Measurements from ENCODE around the gene LIN37.

Gene LIN37

GRCh38 chr19:35751839-35752745, 3.7 kb downstream of the LIN37 start:
- TF ChIP-seq TCF12 (IDR thresholded peaks at IDR 0.05; ENCODE audit: low read depth) = no peak
- no peak for TF ChIP-seq USF1 (IDR thresholded peaks at IDR 0.05)
- no peak for TF ChIP-seq REST (IDR thresholded peaks at IDR 0.05; ENCODE audit: low read depth)
- TF ChIP-seq EP300 (IDR thresholded peaks at IDR 0.05; ENCODE audit: borderline replicate concordance) = no peak
- no peak for TF ChIP-seq EGR1 (IDR thresholded peaks at IDR 0.05)
- no peak for TF ChIP-seq RAD21 (IDR thresholded peaks at IDR 0.05; ENCODE audit: low read depth)
- TF ChIP-seq TAF1 (IDR thresholded peaks at IDR 0.05; ENCODE audit: low read depth) = no peak
- no peak for TF ChIP-seq ZBTB7A (IDR thresholded peaks at IDR 0.05; ENCODE audit: low read depth)

- TF ChIP-seq YY1 (IDR thresholded peaks at IDR 0.05; ENCODE audit: low read depth) (no peak), TEAD4 (IDR thresholded peaks at IDR 0.05) (no peak), ZBTB7A (IDR thresholded peaks at IDR 0.05; ENCODE audit: low read depth) (no peak), TCF12 (IDR thresholded peaks at IDR 0.05; ENCODE audit: low read depth) (no peak), NFIC (IDR thresholded peaks at IDR 0.05) (no peak), RAD21 (IDR thresholded peaks at IDR 0.05; ENCODE audit: low read depth) (no peak), TAF1 (IDR thresholded peaks at IDR 0.05; ENCODE audit: low read depth) (no peak), CREB1 (IDR thresholded peaks at IDR 0.05; ENCODE audit: low read depth) (no peak)
Observed at GRCh38 chr19:35752746-35753350, 4.5 kb downstream of the LIN37 start.

- no peak for TF ChIP-seq EP300 (IDR thresholded peaks at IDR 0.05; ENCODE audit: borderline replicate concordance)
- TF ChIP-seq ZBTB7A (IDR thresholded peaks at IDR 0.05; ENCODE audit: low read depth) = no peak
- TF ChIP-seq MAX (IDR thresholded peaks at IDR 0.05) = no peak
- TF ChIP-seq TAF1 (IDR thresholded peaks at IDR 0.05; ENCODE audit: low read depth) = no peak
- TF ChIP-seq CEBPB (IDR thresholded peaks at IDR 0.05) = no peak
- TF ChIP-seq NFIC (IDR thresholded peaks at IDR 0.05) = no peak
- TF ChIP-seq TEAD4 (IDR thresholded peaks at IDR 0.05) = no peak
- no peak for TF ChIP-seq RAD21 (IDR thresholded peaks at IDR 0.05; ENCODE audit: low read depth)
- no peak for TF ChIP-seq REST (IDR thresholded peaks at IDR 0.05; ENCODE audit: low read depth)
- no peak for TF ChIP-seq USF1 (IDR thresholded peaks at IDR 0.05)
- TF ChIP-seq YY1 (IDR thresholded peaks at IDR 0.05; ENCODE audit: low read depth) = no peak
- TF ChIP-seq CREB1 (IDR thresholded peaks at IDR 0.05; ENCODE audit: low read depth) = no peak
Observed at GRCh38 chr19:35753634-35754369, 5.4 kb downstream of the LIN37 start.

GRCh38 chr19:35754370-35755130, 6.2 kb downstream of the LIN37 start:
- TF ChIP-seq FOXM1 (IDR thresholded peaks at IDR 0.05; ENCODE audit: borderline replicate concordance, low read depth) (no peak), CREB1 (IDR thresholded peaks at IDR 0.05; ENCODE audit: low read depth) (no peak), TAF1 (IDR thresholded peaks at IDR 0.05; ENCODE audit: low read depth) (no peak), TCF12 (IDR thresholded peaks at IDR 0.05; ENCODE audit: low read depth) (no peak), TEAD4 (IDR thresholded peaks at IDR 0.05) (no peak), ZBTB7A (IDR thresholded peaks at IDR 0.05; ENCODE audit: low read depth) (no peak), MAX (IDR thresholded peaks at IDR 0.05) (no peak), RAD21 (IDR thresholded peaks at IDR 0.05; ENCODE audit: low read depth) (no peak), YY1 (IDR thresholded peaks at IDR 0.05; ENCODE audit: low read depth) (no peak), USF1 (IDR thresholded peaks at IDR 0.05) (no peak), CEBPB (IDR thresholded peaks at IDR 0.05) (no peak), EP300 (IDR thresholded peaks at IDR 0.05; ENCODE audit: borderline replicate concordance) (no peak), EGR1 (IDR thresholded peaks at IDR 0.05) (no peak), REST (IDR thresholded peaks at IDR 0.05; ENCODE audit: low read depth) (no peak), NFIC (IDR thresholded peaks at IDR 0.05) (no peak)

All from Ishikawa (cell line).